ENCODE measurements around the gene NMT1. TPM values are rescaled to one million over a fixed set of nuclear protein-coding genes. Genes with fewer than 3 reads are reported as not detected.
"Not testable (repeated sequence)": the region's sequence is repeated elsewhere in the genome, so short reads cannot be mapped to it uniquely, and the experiment has no call there.

The NMT1 gene
- total RNA-seq, 2 donors from 2014 or later: 68.0 to 127 TPM

GRCh38 chr17:45048795-45049563 lies 12.1 kb upstream of the NMT1 start:
- peaks cover 7% of the 10 kb centered on the region for H3K4me1 ChIP-seq
- H3K9me3 ChIP-seq: no peaks in the 10 kb centered on the region
- no peaks in the 10 kb centered on the region for H3K27me3 ChIP-seq
- TF ChIP-seq CTCF (IDR thresholded peaks at IDR 0.05): no peak
- no peak overlapping the region for H3K9ac ChIP-seq (ENCODE audit: low read depth in 2 of 2, low read length in 2 of 2)
- no peak for DNase-seq
- H3K36me3 ChIP-seq: no peaks in the 10 kb centered on the region
- no peak overlapping the region for H3K27ac ChIP-seq
- intact Hi-C loops (cut with DNase I): no loop called here
- H3K4me3 ChIP-seq: no peak overlapping the region

- Histone ChIP-seq H3K9ac (ENCODE audit: low read depth in 2 of 2, low read length in 2 of 2) (peak overlapping the region; percentile 92 to 97), H3K9me3 (no peaks in the 10 kb centered on the region), H3K4me1 (peaks cover 7% of the 10 kb centered on the region), H3K4me3 (peak overlapping the region; percentile 52), H3K27ac (peak overlapping the region; percentile 93), H3K36me3 (no peaks in the 10 kb centered on the region), H3K27me3 (no peaks in the 10 kb centered on the region)
- peak; percentile 57 for DNase-seq
- TF ChIP-seq CTCF (IDR thresholded peaks at IDR 0.05): no peak
- intact Hi-C loops (cut with DNase I): no loop called here
These were observed 10.5 kb upstream of the NMT1 start for GRCh38 chr17:45050481-45051059.

GRCh38 chr17:45051060-45051719 lies 9.9 kb upstream of the NMT1 start, which contains the start of gene DCAKD:
TSS of gene DCAKD (minus strand) at chr17:45051632. CDS start at chr17:45034885, 16,747 bp downstream.
- no peak for TF ChIP-seq CTCF (IDR thresholded peaks at IDR 0.05)
- Histone ChIP-seq H3K4me3 (peak within 1 kb of the TSS; percentile 52), H3K9me3 (no peaks in the 10 kb centered on the region), H3K36me3 (no peaks in the 10 kb centered on the region), H3K27me3 (no peaks in the 10 kb centered on the region), H3K4me1 (peaks cover 7% of the 10 kb centered on the region), H3K27ac (peak within 1 kb of the TSS; percentile 93), H3K9ac (ENCODE audit: low read depth in 2 of 2, low read length in 2 of 2) (peak within 1 kb of the TSS; percentile 92 to 97)
- peak; percentile 92 for DNase-seq
- intact Hi-C loops (cut with DNase I): no loop called here

- intact Hi-C loops (cut with DNase I); H3K27me3 ChIP-seq; H3K36me3 ChIP-seq; H3K9me3 ChIP-seq; H3K4me1 ChIP-seq; H3K9ac ChIP-seq (ENCODE audit: low read depth in 2 of 2, low read length in 2 of 2); DNase-seq: not testable (repeated sequence)
- peak overlapping the region; percentile 46 for H3K4me3 ChIP-seq
- peak overlapping the region; percentile 78 for H3K27ac ChIP-seq
These were observed 9.4 kb upstream of the NMT1 start for GRCh38 chr17:45051720-45052051.

GRCh38 chr17:45052052-45052772 lies 8.9 kb upstream of the NMT1 start:
- Histone ChIP-seq H3K9ac (ENCODE audit: low read depth in 2 of 2, low read length in 2 of 2) (peak overlapping the region; percentile 78 to 90), H3K36me3 (no peaks in the 10 kb centered on the region), H3K4me1 (peaks cover 7% of the 10 kb centered on the region), H3K9me3 (no peaks in the 10 kb centered on the region), H3K4me3 (peak overlapping the region; percentile 46), H3K27ac (peak overlapping the region; percentile 78), H3K27me3 (no peaks in the 10 kb centered on the region)
- no peak for TF ChIP-seq CTCF (IDR thresholded peaks at IDR 0.05)
- DNase-seq: peak; percentile 55
- intact Hi-C loops (cut with DNase I): no loop called here

Data from colonic mucosa (tissue), 4 donors.